Caco-2 (cell line): ENCODE measurements around the gene PUM1. TPM values are rescaled to one million over a fixed set of nuclear protein-coding genes. Genes with fewer than 3 reads are reported as not detected.
A peak's percentile ranks its signal among the peaks of the same experiment; 100 is the strongest.

Experiments used
- BruUV-seq: library from RNA; stranded (reverse); fragments of 400-500 nt; replicated peaks from 2 replicates; lab custom pipeline; 2021; lab: Mats Ljungman, UMichigan
- CTCF ChIA-PET: fragments of 300-600 bp; sonication (Branson Sonifier 250); formaldehyde crosslinking; loops from one replicate; lab custom pipeline; 2022; ENCODE audit warnings: antibody characterized with exemption; lab: Charles Lee
- POLR2A ChIA-PET: fragments of 300-600 bp; sonication (Branson Sonifier 250); formaldehyde crosslinking; loops from one replicate; lab custom pipeline; 2022; ENCODE audit warnings: antibody characterized with exemption; lab: Charles Lee
- DNase-seq, 2 experiments: peaks; one replicate each; pipeline versions ENCODE4 v3.0.0 to v3.0.0-alpha.2; 2020 to 2022
- H3K27me3 ChIP-seq: replicated peaks from 2 replicates; pipeline ENCODE4 v1.6.0; 2011; ENCODE audit warnings: low read length; ENCODE audit not compliant: control insufficient read depth, insufficient read depth
- H3K36me3 ChIP-seq: 2 replicates; pipeline ENCODE4 v1.5.1; 2011; ENCODE audit warnings: low read length; ENCODE audit not compliant: control insufficient read depth, insufficient read depth
- H3K4me1 ChIP-seq: fragments of 250-450 bp; sonication (Bioruptor Pico); 2 replicates; pipeline ENCODE4 v1.5.1; 2020; ENCODE audit warnings: mild to moderate bottlenecking
- H3K4me3 ChIP-seq: 2 replicates; pipeline ENCODE4 v1.5.1; 2011; ENCODE audit warnings: low read depth, mild to moderate bottlenecking, control low read depth, low read length
- H3K9me3 ChIP-seq: fragments of 250-450 bp; sonication (Bioruptor Pico); 2 replicates; pipeline ENCODE4 v1.5.1; 2020; ENCODE audit warnings: mild to moderate bottlenecking, moderate library complexity
- H3K27ac Mint-ChIP-seq: one replicate; pipeline ENCODE4 v1.8.0; 2022; ENCODE audit warnings: mixed read lengths; ENCODE audit not compliant: unreplicated experiment
- H3K27me3 Mint-ChIP-seq: one replicate; pipeline ENCODE4 v1.8.0; 2022; ENCODE audit warnings: mixed read lengths; ENCODE audit not compliant: insufficient read depth, unreplicated experiment
- H3K36me3 Mint-ChIP-seq: one replicate; pipeline ENCODE4 v1.8.0; 2022; ENCODE audit warnings: mild to moderate bottlenecking, mixed read lengths; ENCODE audit not compliant: insufficient read depth, unreplicated experiment
- H3K4me1 Mint-ChIP-seq: one replicate; pipeline ENCODE4 v1.8.0; 2022; ENCODE audit warnings: low read depth, mixed read lengths; ENCODE audit not compliant: unreplicated experiment
- H3K4me3 Mint-ChIP-seq: one replicate; pipeline ENCODE4 v1.8.0; 2022; ENCODE audit warnings: mild to moderate bottlenecking, moderate library complexity, mixed read lengths; ENCODE audit not compliant: unreplicated experiment
- H3K9me3 Mint-ChIP-seq: one replicate; pipeline ENCODE4 v1.8.0; 2022; ENCODE audit warnings: mixed read lengths; ENCODE audit not compliant: unreplicated experiment
- CTCF ChIP-seq, 2 experiments: fragments of 200-600 bp in 1 of 2; IDR thresholded peaks; 1 replicate in 1 of 2; 2 replicates in 1 of 2; pipeline versions ENCODE4 v1.5.1 to v1.8.0; 2011 to 2022; ENCODE audit warnings: antibody characterized with exemption in 1 of 2, control low read depth in 1 of 2, inconsistent platforms in 1 of 2, low read depth in 1 of 2, low read length in 1 of 2, mild to moderate bottlenecking in 1 of 2, moderate library complexity in 1 of 2; ENCODE audit not compliant: insufficient read depth in 1 of 2, severe bottlenecking in 1 of 2, unreplicated experiment in 1 of 2
- intact Hi-C: fragments of 100-400 bp; cut with micrococcal nuclease; formaldehyde crosslinking; loops from one replicate; pipeline ENCODE4 v1.10.0; 2022; ENCODE audit not compliant: unreplicated experiment
- total RNA-seq: library from RNA; stranded (reverse); gene quantifications from 2 replicates; pipeline ENCODE4 v1.2.3, GENCODE V29; 2022

The PUM1 gene
- total RNA-seq, 1 experiment from 2014 or later: 93.7 TPM

GRCh38 chr1:30892671-30893073 is 172.8 kb downstream of the PUM1 start:
- ChIA-PET CTCF (no interaction called here), POLR2A (no interaction called here)
- no TSS peak for BruUV-seq
- no peak overlapping the region for H3K4me3 ChIP-seq
- Mint-ChIP-seq H3K9me3 (no peaks in the 10 kb centered on the region), H3K4me1 (no peaks in the 10 kb centered on the region), H3K27ac (no peak overlapping the region), H3K27me3 (no peaks in the 10 kb centered on the region), H3K36me3 (no peaks in the 10 kb centered on the region), H3K4me3 (no peak overlapping the region)
- intact Hi-C loops: no loop called here
- H3K4me1 ChIP-seq: no peaks in the 10 kb centered on the region
- no peak for DNase-seq
- H3K36me3 ChIP-seq: no peaks in the 10 kb centered on the region
- no peak for TF ChIP-seq CTCF (IDR thresholded peaks at IDR 0.05; ENCODE audit: insufficient read depth in 1 of 2, low read depth in 1 of 2, low read length in 1 of 2, severe bottlenecking in 1 of 2, unreplicated experiment in 1 of 2)
- H3K9me3 ChIP-seq: no peaks in the 10 kb centered on the region
- H3K27me3 ChIP-seq: no peaks in the 10 kb centered on the region

GRCh38 chr1:30891227-30891552 is 174.3 kb downstream of the PUM1 start:
- Mint-ChIP-seq H3K9me3 (no peaks in the 10 kb centered on the region), H3K27me3 (no peaks in the 10 kb centered on the region), H3K27ac (no peak overlapping the region), H3K4me3 (no peak overlapping the region), H3K4me1 (no peaks in the 10 kb centered on the region), H3K36me3 (no peaks in the 10 kb centered on the region)
- CTCF ChIA-PET: no interaction called here
- intact Hi-C loops: no loop called here
- Histone ChIP-seq H3K4me1 (no peaks in the 10 kb centered on the region), H3K27me3 (no peaks in the 10 kb centered on the region), H3K9me3 (no peaks in the 10 kb centered on the region), H3K4me3 (no peak overlapping the region), H3K36me3 (no peaks in the 10 kb centered on the region)
- BruUV-seq: no TSS peak
- no peak for TF ChIP-seq CTCF (IDR thresholded peaks at IDR 0.05; ENCODE audit: insufficient read depth in 1 of 2, low read depth in 1 of 2, low read length in 1 of 2, severe bottlenecking in 1 of 2, unreplicated experiment in 1 of 2)
- POLR2A ChIA-PET: no interaction called here
- DNase-seq: no peak

- no peaks in the 10 kb centered on the region for H3K27me3 ChIP-seq
- BruUV-seq: no TSS peak
- H3K4me3 ChIP-seq: no peak overlapping the region
- Mint-ChIP-seq H3K36me3 (no peaks in the 10 kb centered on the region), H3K9me3 (no peaks in the 10 kb centered on the region), H3K27ac (no peak overlapping the region), H3K4me1 (no peaks in the 10 kb centered on the region), H3K4me3 (no peak overlapping the region), H3K27me3 (no peaks in the 10 kb centered on the region)
- no peaks in the 10 kb centered on the region for H3K9me3 ChIP-seq
- H3K36me3 ChIP-seq: no peaks in the 10 kb centered on the region
- intact Hi-C loops: no loop called here
- ChIA-PET POLR2A (no interaction called here), CTCF (no interaction called here)
- no peaks in the 10 kb centered on the region for H3K4me1 ChIP-seq
- DNase-seq: peak; percentile 4 to 42
- TF ChIP-seq CTCF (IDR thresholded peaks at IDR 0.05; ENCODE audit: insufficient read depth in 1 of 2, low read depth in 1 of 2, low read length in 1 of 2, severe bottlenecking in 1 of 2, unreplicated experiment in 1 of 2): no peak
Measured at GRCh38 chr1:30890502-30891226, 174.9 kb downstream of the PUM1 start.
